Motor neuron (in vitro differentiated cells): Measurements from ENCODE around the gene POP4. TPM values are rescaled to one million over a fixed set of nuclear protein-coding genes. Genes with fewer than 3 reads are reported as not detected.
"Not testable (repeated sequence)": the region's sequence is repeated elsewhere in the genome, so short reads cannot be mapped to it uniquely, and the experiment has no call there.

ENCODE experiments used
- ATAC-seq, 8 experiments: fragments of 200-7000 bp; cut with Tn5 transposase; replicated peaks in 6 of 8; 2 replicates each; pipeline ENCODE4 v1.8.0; 2021; ENCODE audit warnings: mild to moderate bottlenecking in 8 of 8, moderate library complexity in 8 of 8
- H3K27ac ChIP-seq, 2 donors: fragments of 250-450 bp; sonication (Bioruptor Pico); 2 replicates each; pipeline ENCODE4 v1.9.0; 2021; ENCODE audit warnings: antibody characterized with exemption in 2 of 2, mild to moderate bottlenecking in 2 of 2, moderate library complexity in 1 of 2
- H3K4me1 ChIP-seq, 2 donors: fragments of 250-450 bp; sonication (Bioruptor Pico); replicated peaks in 1 of 2; 2 replicates each; pipeline ENCODE4 v1.6.1; 2021; ENCODE audit warnings: antibody characterized with exemption in 2 of 2, mild to moderate bottlenecking in 2 of 2, moderate library complexity in 1 of 2
- H3K4me3 ChIP-seq, 5 donors: fragments of 250-450 bp; sonication (Bioruptor Pico); 2 replicates each; pipeline ENCODE4 v1.9.0; 2021; ENCODE audit warnings: antibody characterized with exemption in 5 of 5, mild to moderate bottlenecking in 5 of 5, moderate library complexity in 4 of 5
- WGBS, 10 experiments: fragments of 450-650 bp; shearing (Covaris generic); methylation state at CpG; one replicate each; pipeline ENCODE4 v1.0.0; 2022; 5-methylcytosine and 5-hydroxymethylcytosine counted together
- in situ Hi-C, 9 experiments: fragments of 400-800 bp; cut with MboI; loops; one replicate each; pipeline ENCODE4 v1.15.0; 2021; ENCODE audit warnings: low sequenced_read_pairs in 9 of 9, low pct_unique_long_range_greater_than_20kb in 2 of 9; ENCODE audit not compliant: unreplicated experiment in 9 of 9
- total RNA-seq, 8 experiments: library from RNA; unstranded; fragments of 300-600 nt; gene quantifications; 2 replicates each; pipeline versions ENCODE4 v1.2.3 to v1.2.4, GENCODE V29; 2022

Gene POP4
- total RNA-seq = 100 to 1,000 TPM in 1 of 8 experiments, 10 to 100 TPM in 7; 38.2 to 115 (median 66.1) TPM

GRCh38 chr19:29605653-29606419 is at the start of gene POP4:
POP4 (plus strand) TSS chr19:29606283; CDS start chr19:29606319, 36 bp downstream.
- peak; percentile 88 to 97 (median 92) for ATAC-seq
- Histone ChIP-seq H3K4me1 (peaks cover 7 to 8% of the 10 kb centered on the region in 2 donors), H3K27ac (peak within 1 kb of the TSS; percentile 92 to 94), H3K4me3 (peak within 1 kb of the TSS; percentile 62 to 79 (median 73))
- 0 to 4% (median 1%) methylated on average over 5 to 11 of the region's 47 CpGs; no CpG with 5 or more reads in 4 of the 10 experiments for WGBS, 10 experiments
- in situ Hi-C loops = no loop called here

GRCh38 chr19:29559110-29559509 is 47.0 kb upstream of the POP4 start:
- H3K4me1 ChIP-seq, ATAC-seq, H3K27ac ChIP-seq, H3K4me3 ChIP-seq, in situ Hi-C loops: not testable (repeated sequence)
- WGBS, 10 experiments = 60 to 100% (median 100%) methylated on average over 1 to 2 of the region's 2 CpGs; no CpG with 5 or more reads in 7 of the 10 experiments

DNA sequence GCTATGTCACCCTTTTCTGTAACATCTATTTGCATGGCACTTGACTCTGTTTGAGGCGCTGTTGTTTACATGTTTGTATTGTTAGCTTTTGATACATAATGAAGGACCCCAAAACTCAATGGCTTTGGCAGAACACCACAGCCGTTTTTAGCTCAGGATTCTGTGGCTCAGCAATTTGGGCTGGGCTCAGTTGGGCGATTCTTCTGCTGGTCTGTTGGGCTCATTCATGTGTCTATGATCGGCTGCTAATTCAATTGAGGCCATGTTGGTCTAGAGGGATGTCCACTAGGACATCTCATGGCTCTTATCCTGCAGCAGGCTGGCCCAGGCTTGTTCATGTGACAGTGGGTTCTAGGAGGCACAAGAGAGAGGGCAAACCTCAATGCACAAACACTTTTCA is 46.3 kb upstream of the POP4 start:
- H3K4me1 ChIP-seq = no peaks in the 10 kb centered on the region
- no peak overlapping the region for H3K27ac ChIP-seq
- ATAC-seq = no peak
- in situ Hi-C loops = no loop called here
- no peak overlapping the region for H3K4me3 ChIP-seq
- WGBS, 10 experiments = 39 to 100% (median 67%) methylated on average over 1 to 3 of the region's 4 CpGs; no CpG with 5 or more reads in 3 of the 10 experiments

- no peak for ATAC-seq
- in situ Hi-C loops = no loop called here
- WGBS, 10 experiments = 0 to 100% (median 69%) methylated on average over 1 to 3 of the region's 6 CpGs; no CpG with 5 or more reads in 4 of the 10 experiments
- Histone ChIP-seq H3K4me3 (no peak overlapping the region), H3K27ac (no peak overlapping the region), H3K4me1 (no peaks in the 10 kb centered on the region)
Measured at GRCh38 chr19:29560313-29561075, 45.6 kb upstream of the POP4 start.

DNA sequence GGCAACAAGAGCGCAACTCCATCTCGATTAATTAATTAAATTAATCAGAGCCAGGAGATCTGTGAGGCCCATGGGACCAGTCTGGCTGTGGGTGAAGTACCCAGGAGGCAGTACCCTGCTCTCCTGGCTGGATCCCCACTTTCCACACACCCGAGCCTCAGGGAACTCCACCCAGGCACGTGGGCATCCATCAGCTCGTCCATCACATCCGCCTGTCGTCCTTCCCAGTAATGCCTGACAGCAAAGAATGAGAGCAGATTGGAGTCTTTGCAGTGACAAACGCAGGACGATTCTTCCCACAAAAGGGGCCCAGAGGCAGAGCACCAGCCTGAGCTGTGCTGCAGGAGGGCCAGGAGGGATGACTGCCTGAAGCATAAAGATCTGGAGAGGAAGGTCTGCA is 44.5 kb upstream of the POP4 start:
- no peak overlapping the region for H3K27ac ChIP-seq
- H3K4me1 ChIP-seq = no peaks in the 10 kb centered on the region
- 0 to 100% (median 49%) methylated on average over 1 to 3 of the region's 9 CpGs; no CpG with 5 or more reads in 4 of the 10 experiments for WGBS, 10 experiments
- ATAC-seq = no peak
- in situ Hi-C loops = no loop called here
- no peak overlapping the region for H3K4me3 ChIP-seq

GRCh38 chr19:29562299-29563297 is 43.5 kb upstream of the POP4 start:
- Histone ChIP-seq H3K4me1 (no peaks in the 10 kb centered on the region), H3K4me3 (no peak overlapping the region), H3K27ac (no peak overlapping the region)
- peak in 2 of 8 experiments; percentile 38 to 45 for ATAC-seq
- 37 to 84% (median 59%) methylated on average over 2 to 10 of the region's 16 CpGs; no CpG with 5 or more reads in 4 of the 10 experiments for WGBS, 10 experiments
- in situ Hi-C loops = no loop called here

DNA sequence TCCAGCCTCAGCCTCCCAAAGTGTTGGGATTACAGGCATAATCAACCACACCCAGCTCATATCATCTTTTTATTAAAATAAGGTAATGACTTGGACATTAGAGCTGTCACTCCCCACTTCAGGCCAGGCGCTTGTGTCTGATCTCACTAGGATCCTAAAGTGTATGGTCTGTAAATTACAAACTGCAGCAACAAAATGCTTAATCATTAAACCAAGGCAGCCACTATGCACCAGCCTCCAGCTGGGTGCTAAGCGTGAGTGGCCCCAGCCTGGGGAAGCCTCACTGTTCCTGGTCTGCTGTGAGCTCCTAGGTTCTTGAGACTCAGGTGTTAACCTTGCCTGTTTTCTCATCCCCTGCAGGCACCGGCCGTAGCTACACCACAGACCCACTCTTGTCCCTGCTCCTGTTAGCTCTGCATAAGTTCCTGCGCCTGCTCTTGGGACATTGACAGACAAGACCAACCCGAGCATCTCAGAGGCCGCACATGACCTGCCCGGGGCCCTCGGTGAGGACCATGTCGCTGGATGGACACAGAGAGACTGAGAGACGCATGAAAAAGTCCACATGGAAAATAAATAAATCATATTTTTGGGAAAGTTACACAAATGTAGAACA is 42.5 kb upstream of the POP4 start:
- no peak overlapping the region for H3K4me3 ChIP-seq
- no peak for ATAC-seq
- no peaks in the 10 kb centered on the region for H3K4me1 ChIP-seq
- H3K27ac ChIP-seq = no peak overlapping the region
- 0 to 100% (median 79%) methylated on average over 1 to 10 of the region's 11 CpGs; no CpG with 5 or more reads in 1 of the 10 experiments for WGBS, 10 experiments
- in situ Hi-C loops = no loop called here

GRCh38 chr19:29564574-29565005 is 41.5 kb upstream of the POP4 start:
- Histone ChIP-seq H3K4me3 (no peak overlapping the region), H3K27ac (no peak overlapping the region), H3K4me1 (no peaks in the 10 kb centered on the region)
- no peak for ATAC-seq
- WGBS, 10 experiments = 0 to 88% (median 69%) methylated on average over 1 to 8 of the region's 11 CpGs; no CpG with 5 or more reads in 2 of the 10 experiments
- in situ Hi-C loops = no loop called here

DNA sequence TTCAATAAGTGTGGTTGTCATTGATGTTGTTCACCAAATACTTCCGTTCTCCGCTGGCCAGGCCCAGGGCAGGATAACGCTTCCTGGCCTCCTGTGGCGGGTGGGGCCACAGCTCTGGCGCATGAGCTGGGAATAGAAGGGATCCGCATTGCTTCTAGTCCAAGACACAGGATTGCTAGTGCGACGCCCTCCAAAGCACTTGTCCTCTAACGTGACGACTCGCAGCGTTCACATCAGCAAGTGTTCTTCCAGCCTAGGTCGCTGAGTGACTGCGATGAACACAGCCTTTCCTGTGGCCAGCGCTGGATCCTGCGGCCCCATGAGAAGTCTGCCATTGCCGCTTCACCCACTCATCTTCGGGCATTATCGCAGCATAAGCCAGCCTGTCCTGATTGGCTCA is 40.9 kb upstream of the POP4 start:
- no peak overlapping the region for H3K27ac ChIP-seq
- no peak overlapping the region for H3K4me3 ChIP-seq
- ATAC-seq = no peak
- in situ Hi-C loops = no loop called here
- 88 to 100% (median 94%) methylated on average over 1 to 14 of the region's 19 CpGs; no CpG with 5 or more reads in 4 of the 10 experiments for WGBS, 10 experiments
- no peaks in the 10 kb centered on the region for H3K4me1 ChIP-seq

- no peak for ATAC-seq
- no CpG with 5 or more reads among the region's 3 CpGs for whole genome bisulfite sequencing, 10 experiments
- in situ Hi-C loops = no loop called here
Measured at GRCh38 chr19:29566496-29567054, 39.5 kb upstream of the POP4 start.

DNA sequence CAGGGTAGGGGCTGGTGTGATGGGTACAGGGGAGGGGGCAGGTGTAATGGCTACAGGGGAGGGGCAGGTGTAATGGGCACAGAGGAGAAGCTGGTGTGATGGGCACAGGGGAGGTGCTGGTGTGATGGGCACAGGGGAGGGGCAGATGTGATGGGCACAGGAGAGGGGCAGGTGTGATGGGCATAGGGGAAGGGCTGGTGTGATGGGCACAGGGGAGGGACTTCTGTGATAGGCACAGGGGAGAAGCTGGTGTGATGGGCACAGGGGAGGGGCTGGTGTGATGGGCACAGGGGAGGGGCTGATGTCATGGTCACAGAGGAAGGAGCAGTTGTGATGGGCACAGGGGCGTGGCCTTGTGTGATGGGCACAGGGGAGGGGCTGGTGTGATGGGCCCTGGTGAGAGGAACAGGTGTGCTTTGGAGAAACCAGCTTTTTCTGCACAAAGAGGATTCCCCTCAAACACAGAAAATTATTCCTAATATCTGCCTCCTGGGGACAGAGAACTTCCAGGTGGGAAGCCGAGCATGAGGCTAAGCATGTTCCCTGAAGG is 38.6 kb upstream of the POP4 start:
- no peak overlapping the region for H3K27ac ChIP-seq
- in situ Hi-C loops = no loop called here
- no peak for ATAC-seq
- 27 to 100% (median 50%) methylated on average over 1 to 2 of the region's 2 CpGs; no CpG with 5 or more reads in 7 of the 10 experiments for WGBS, 10 experiments
- H3K4me1 ChIP-seq = no peaks in the 10 kb centered on the region
- no peak overlapping the region for H3K4me3 ChIP-seq

More at GRCh38 chr19:29566496-29567054, 39.5 kb upstream of the POP4 start:
- Histone ChIP-seq H3K4me1 (no peaks in the 10 kb centered on the region), H3K27ac (no peak overlapping the region), H3K4me3 (no peak overlapping the region)
